Subcutaneous abdominal adipose tissue (tissue), 5 donors: ENCODE data around the gene TFAP2C.

Source experiments
- H3K27ac ChIP-seq: one replicate; pipeline ENCODE4 v1.7.0; 2013; ENCODE audit warnings: low read depth, mild to moderate bottlenecking, inconsistent platforms, low read length, moderate library complexity
- H3K27me3 ChIP-seq, 5 donors: one replicate each; pipeline ENCODE4 v1.7.0; 2013; ENCODE audit warnings: low read length in 5 of 5, inconsistent platforms in 1 of 5; ENCODE audit not compliant: control insufficient read depth in 5 of 5, insufficient read depth in 4 of 5
- H3K36me3 ChIP-seq, 5 donors: one replicate each; pipeline ENCODE4 v1.7.0; 2013; ENCODE audit warnings: low read length in 5 of 5; ENCODE audit not compliant: control insufficient read depth in 5 of 5, insufficient read depth in 5 of 5
- H3K4me1 ChIP-seq, 5 donors: one replicate each; pipeline ENCODE4 v1.7.0; 2013; ENCODE audit warnings: low read length in 5 of 5, mild to moderate bottlenecking in 3 of 5, moderate library complexity in 1 of 5; ENCODE audit not compliant: control insufficient read depth in 5 of 5, insufficient read depth in 5 of 5
- H3K4me3 ChIP-seq, 5 donors: one replicate each; pipeline ENCODE4 v1.7.0; 2013; ENCODE audit warnings: low read length in 5 of 5, low read depth in 1 of 5
- H3K9ac ChIP-seq, 5 donors: one replicate each; pipeline ENCODE4 v1.7.0; 2013; ENCODE audit warnings: low read length in 5 of 5, mild to moderate bottlenecking in 4 of 5, moderate library complexity in 3 of 5
- H3K9me3 ChIP-seq, 5 donors: one replicate each; pipeline ENCODE4 v1.7.0; 2013; ENCODE audit warnings: low read length in 5 of 5; ENCODE audit not compliant: control insufficient read depth in 5 of 5
- donor health status: healthy.
- donor health status: healthy.
- donor health status: healthy.
- donor health status: healthy.
- donor health status: healthy.

The TFAP2C gene

GRCh38 chr20:56628873-56629463, at the start of gene TFAP2C:
Gene TFAP2C, plus strand, starts transcription at chr20:56629306. Its CDS starts 239 bp downstream, at chr20:56629545.
- Histone ChIP-seq H3K9me3 (no peaks in the 10 kb centered on the region), H3K27ac (no peak within 1 kb of the TSS), H3K36me3 (no peaks in the 10 kb centered on the region), H3K9ac (peak within 1 kb of the TSS in 2 of 5 donors; percentile 64 to 69), H3K4me3 (peak within 1 kb of the TSS; percentile 48 to 66 (median 50)), H3K4me1 (peaks cover 1 to 68% (median 46%) of the 10 kb centered on the region in 5 donors), H3K27me3 (peaks cover 60 to 82% (median 72%) of the 10 kb centered on the region in 5 donors)

DNA sequence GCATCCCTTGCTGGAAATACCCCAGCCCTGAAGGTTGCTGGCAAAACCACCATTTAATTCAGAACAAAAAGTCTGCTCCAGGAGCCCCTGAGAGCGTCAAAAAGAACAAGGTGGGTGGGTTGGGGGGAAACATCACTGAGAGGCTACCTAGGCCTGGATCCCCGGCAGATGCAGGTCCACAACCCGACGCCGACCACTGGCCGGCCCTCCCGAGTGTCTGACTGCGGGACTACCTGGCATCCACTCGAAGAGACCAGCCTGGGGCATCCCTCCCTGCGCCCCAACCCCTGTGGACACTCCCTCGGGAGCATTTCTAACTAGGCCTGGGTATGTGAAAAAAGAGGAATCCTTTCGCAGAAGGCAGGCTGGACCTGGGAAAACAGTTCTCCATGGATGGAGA, 48.9 kb upstream of the TFAP2C start:
- Histone ChIP-seq H3K9me3 (no peaks in the 10 kb centered on the region), H3K36me3 (no peaks in the 10 kb centered on the region), H3K27ac (no peak overlapping the region), H3K4me3 (no peak overlapping the region), H3K9ac (no peak overlapping the region), H3K4me1 (no peaks in the 10 kb centered on the region), H3K27me3 (peaks cover 0 to 7% (median 0%) of the 10 kb centered on the region in 5 donors)

- Histone ChIP-seq H3K9ac (no peak overlapping the region), H3K4me3 (no peak overlapping the region), H3K36me3 (no peaks in the 10 kb centered on the region)
Observed at GRCh38 chr20:56581701-56582100, 47.4 kb upstream of the TFAP2C start.

DNA sequence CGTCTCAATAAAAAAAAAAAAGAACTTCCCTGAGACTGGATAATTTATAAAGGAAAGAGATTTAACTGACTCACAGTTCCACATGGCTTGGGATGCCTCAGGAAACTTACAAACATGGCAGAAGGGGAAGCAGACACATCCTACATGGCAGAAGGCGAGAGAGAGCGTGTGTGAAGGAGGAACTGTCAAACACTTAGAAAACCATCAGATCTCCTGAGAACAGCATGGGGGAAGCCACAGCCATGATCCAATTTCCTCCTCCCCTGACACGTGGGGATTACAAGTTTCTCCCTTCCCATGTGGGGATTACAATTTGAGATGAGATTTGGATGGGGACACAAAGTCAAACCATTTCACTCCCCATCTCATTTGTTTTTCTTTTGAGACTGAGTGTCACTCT, 46.6 kb upstream of the TFAP2C start:
- Histone ChIP-seq H3K27me3 (peaks cover 0 to 10% (median 0%) of the 10 kb centered on the region in 5 donors), H3K4me3 (no peak overlapping the region), H3K27ac (no peak overlapping the region), H3K9me3 (no peaks in the 10 kb centered on the region), H3K36me3 (no peaks in the 10 kb centered on the region), H3K4me1 (no peaks in the 10 kb centered on the region), H3K9ac (no peak overlapping the region)

More at GRCh38 chr20:56581701-56582100, 47.4 kb upstream of the TFAP2C start:
- no peak overlapping the region for H3K27ac ChIP-seq
- H3K9me3 ChIP-seq = no peaks in the 10 kb centered on the region
- peaks cover 0 to 7% (median 0%) of the 10 kb centered on the region in 5 donors for H3K27me3 ChIP-seq
- no peaks in the 10 kb centered on the region for H3K4me1 ChIP-seq

- Histone ChIP-seq H3K27me3 (peaks cover 0 to 12% (median 0%) of the 10 kb centered on the region in 5 donors), H3K4me1 (no peaks in the 10 kb centered on the region), H3K36me3 (no peaks in the 10 kb centered on the region), H3K9me3 (no peaks in the 10 kb centered on the region), H3K27ac (no peak overlapping the region), H3K9ac (no peak overlapping the region), H3K4me3 (no peak overlapping the region)
Observed at GRCh38 chr20:56584916-56585315, 44.2 kb upstream of the TFAP2C start.

DNA sequence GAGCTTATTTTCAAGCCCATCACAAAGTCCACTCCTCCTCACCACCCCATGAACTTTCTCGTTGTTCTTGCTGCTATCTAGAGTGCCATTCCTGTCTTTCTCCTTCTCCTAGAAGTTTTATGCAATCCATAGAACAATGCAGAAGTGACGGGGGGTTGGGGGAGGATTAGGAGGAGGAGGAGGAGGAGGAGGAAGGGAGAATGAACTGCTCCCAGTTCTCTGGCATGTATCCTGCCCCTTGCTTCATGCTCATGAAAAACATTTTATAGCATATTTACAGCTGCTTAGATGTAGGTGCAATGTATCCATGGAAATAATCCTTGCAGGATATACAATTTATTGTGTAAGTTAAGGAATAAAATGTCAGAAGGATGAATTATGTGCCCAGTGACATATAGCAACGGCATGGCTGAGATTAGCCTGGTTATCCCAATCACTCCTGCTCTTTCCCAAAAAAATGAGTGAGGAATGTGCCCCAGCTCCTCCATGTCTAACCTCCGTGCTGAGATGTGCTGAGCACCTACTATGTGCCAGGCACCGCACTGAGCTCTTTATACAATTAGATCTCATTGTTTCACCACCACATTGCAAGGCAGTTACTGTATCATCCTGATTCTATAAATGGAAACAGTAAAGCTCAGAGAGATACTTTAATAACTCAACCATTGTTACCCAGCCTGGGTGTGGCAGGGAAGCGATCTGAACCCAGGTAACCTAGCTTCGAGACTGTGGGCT, 41.6 kb upstream of the TFAP2C start:
- H3K36me3 ChIP-seq = no peaks in the 10 kb centered on the region
- H3K4me1 ChIP-seq = no peaks in the 10 kb centered on the region
- H3K9me3 ChIP-seq = no peaks in the 10 kb centered on the region
- no peak overlapping the region for H3K4me3 ChIP-seq
- H3K27ac ChIP-seq = no peak overlapping the region
- peaks cover 0 to 12% (median 0%) of the 10 kb centered on the region in 5 donors for H3K27me3 ChIP-seq
- no peak overlapping the region for H3K9ac ChIP-seq

GRCh38 chr20:56588996-56589395, 40.1 kb upstream of the TFAP2C start:
- Histone ChIP-seq H3K9ac (no peak overlapping the region), H3K4me3 (no peak overlapping the region), H3K27me3 (peaks cover 0 to 12% (median 0%) of the 10 kb centered on the region in 5 donors), H3K27ac (no peak overlapping the region), H3K36me3 (no peaks in the 10 kb centered on the region), H3K4me1 (no peaks in the 10 kb centered on the region), H3K9me3 (no peaks in the 10 kb centered on the region)

DNA sequence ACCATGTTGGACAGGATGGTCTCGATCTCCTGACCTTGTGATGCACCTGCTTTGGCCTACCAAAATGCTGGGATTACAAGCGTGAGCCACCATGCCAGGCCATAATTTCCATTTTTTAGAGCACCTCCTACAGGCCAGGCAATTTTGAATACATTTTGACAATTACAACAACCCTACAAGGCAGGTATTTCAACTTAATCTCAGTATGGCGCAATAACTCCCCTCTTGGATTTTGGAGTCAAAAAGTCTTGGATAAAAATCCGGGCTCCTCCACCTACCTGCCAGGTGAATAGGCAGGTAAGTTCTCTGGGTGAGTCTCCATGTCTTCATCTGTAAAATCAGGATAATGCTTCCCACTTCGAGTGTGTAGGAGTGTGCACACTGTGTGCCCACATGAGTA, 39.5 kb upstream of the TFAP2C start:
- no peaks in the 10 kb centered on the region for H3K36me3 ChIP-seq
- H3K4me3 ChIP-seq = no peak overlapping the region
- H3K27ac ChIP-seq = no peak overlapping the region
- no peaks in the 10 kb centered on the region for H3K4me1 ChIP-seq
- H3K9me3 ChIP-seq = no peaks in the 10 kb centered on the region
- peaks cover 0 to 8% (median 0%) of the 10 kb centered on the region in 5 donors for H3K27me3 ChIP-seq
- no peak overlapping the region for H3K9ac ChIP-seq

GRCh38 chr20:56590888-56591287, 38.2 kb upstream of the TFAP2C start:
- H3K27ac ChIP-seq = no peak overlapping the region
- no peak overlapping the region for H3K9ac ChIP-seq
- H3K9me3 ChIP-seq = no peaks in the 10 kb centered on the region
- peaks cover 0 to 8% (median 0%) of the 10 kb centered on the region in 5 donors for H3K27me3 ChIP-seq
- H3K4me3 ChIP-seq = no peak overlapping the region
- H3K4me1 ChIP-seq = no peaks in the 10 kb centered on the region
- H3K36me3 ChIP-seq = no peaks in the 10 kb centered on the region

- Histone ChIP-seq H3K9ac (no peak overlapping the region), H3K4me3 (no peak overlapping the region), H3K27ac (no peak overlapping the region), H3K36me3 (no peaks in the 10 kb centered on the region), H3K27me3 (peaks cover 0 to 11% (median 2%) of the 10 kb centered on the region in 5 donors), H3K9me3 (no peaks in the 10 kb centered on the region), H3K4me1 (no peaks in the 10 kb centered on the region)
Observed at GRCh38 chr20:56592211-56592610, 36.9 kb upstream of the TFAP2C start.
